Stimulated activated CD4-positive, alpha-beta T cell treated with anti-CD3 and anti-CD28 coated beads, Interleukin-2, amount 100 ng/mL, for 48 hours (primary cell): ENCODE measurements around the gene HNRNPAB.

Experiments
- DNase-seq, 2 donors: peaks; one replicate each; pipeline ENCODE4 v3.0.0-alpha.2; 2020

HNRNPAB gene

GRCh38 chr5:178204182-178204934, at the start of gene HNRNPAB:
HNRNPAB (plus strand) TSS chr5:178204533; CDS start chr5:178204838, 305 bp downstream.
- DNase-seq = peak; percentile 95 to 97

GRCh38 chr5:178155065-178155464, 49.3 kb upstream of the HNRNPAB start:
- no peak for DNase-seq

DNA sequence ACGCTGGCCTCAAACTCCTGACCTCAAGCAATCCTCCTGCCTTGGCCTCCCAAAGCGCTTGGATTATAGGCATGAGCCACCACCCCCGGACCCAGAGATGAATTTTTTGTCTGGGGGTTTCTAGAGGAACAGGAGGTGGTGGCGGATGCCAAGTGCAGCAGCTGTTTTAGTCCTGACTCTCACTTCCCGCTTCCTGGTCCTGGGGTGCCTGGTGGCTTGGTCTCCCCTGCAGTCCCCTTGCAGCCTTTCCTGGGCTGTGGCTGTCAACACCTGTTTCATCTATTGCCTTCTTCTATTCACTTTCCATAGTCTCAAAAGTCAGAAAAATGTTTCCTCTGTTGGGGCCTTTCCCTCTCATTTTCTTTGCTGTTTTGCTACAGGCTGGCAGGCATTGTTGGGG, 44.2 kb upstream of the HNRNPAB start:
- no peak for DNase-seq

- no peak for DNase-seq
Observed at GRCh38 chr5:178162481-178162880, 41.9 kb upstream of the HNRNPAB start.

GRCh38 chr5:178163772-178164735, 40.3 kb upstream of the HNRNPAB start:
- DNase-seq = peak; percentile 96 to 97

DNA sequence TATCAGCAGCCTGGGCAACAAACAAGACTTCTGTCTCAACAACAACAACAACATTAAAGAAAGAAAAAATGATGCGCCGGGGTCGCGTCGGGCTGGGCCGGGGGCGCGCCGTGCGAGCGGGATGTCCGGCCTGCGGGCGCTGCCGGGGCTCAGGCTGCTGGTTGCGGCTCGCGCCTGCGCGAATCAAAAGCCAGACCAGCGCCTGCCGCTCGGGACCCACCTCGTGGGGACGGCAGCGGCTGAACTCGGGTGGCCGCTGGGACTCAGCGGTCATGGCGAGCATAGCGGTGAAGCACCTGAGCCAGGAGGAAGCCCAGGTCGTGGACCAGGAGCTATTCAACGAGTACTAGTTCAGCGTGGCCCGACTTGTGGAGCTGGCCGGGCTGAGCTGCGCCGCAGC, 38.8 kb upstream of the HNRNPAB start:
- no peak for DNase-seq

DNA sequence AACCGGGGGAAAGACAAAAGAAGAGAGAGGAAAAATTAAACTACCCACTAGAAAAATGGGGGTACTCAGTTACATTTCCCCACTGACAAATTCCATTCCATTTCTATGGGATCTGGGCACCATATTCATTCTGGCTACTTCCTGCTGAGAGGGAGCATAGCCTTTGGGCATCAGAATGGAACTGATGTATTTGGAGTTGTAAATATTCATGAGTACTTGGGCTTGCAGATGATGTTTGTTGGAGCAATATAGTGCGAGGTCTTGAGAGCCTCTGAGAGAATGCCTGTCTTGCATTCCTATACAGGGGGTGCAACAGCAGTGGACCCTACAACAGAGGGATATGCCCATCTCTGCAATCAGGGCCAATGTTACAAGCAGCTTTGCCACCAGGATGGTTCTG, 33.9 kb upstream of the HNRNPAB start:
- no peak for DNase-seq

GRCh38 chr5:178174456-178174855, 29.9 kb upstream of the HNRNPAB start:
- DNase-seq = no peak

DNA sequence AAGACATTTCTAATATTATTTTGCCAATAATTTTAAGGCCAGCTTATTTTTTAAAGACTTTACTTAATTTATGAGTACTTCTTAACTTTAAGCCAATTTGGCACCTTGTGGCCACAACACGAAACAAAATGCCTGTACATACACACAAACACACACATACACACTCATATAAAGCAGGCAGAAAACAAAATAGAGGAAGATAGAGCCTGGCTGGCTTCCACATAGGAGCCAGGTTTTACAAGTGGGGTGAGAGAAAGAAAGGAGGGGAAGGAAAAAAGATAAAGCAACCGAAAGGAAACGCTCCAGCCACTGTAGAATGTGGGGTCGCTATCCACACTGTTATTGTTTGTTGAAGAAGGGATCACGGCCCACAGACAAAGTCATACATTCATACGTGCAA, 27.5 kb upstream of the HNRNPAB start:
- DNase-seq = no peak

DNA sequence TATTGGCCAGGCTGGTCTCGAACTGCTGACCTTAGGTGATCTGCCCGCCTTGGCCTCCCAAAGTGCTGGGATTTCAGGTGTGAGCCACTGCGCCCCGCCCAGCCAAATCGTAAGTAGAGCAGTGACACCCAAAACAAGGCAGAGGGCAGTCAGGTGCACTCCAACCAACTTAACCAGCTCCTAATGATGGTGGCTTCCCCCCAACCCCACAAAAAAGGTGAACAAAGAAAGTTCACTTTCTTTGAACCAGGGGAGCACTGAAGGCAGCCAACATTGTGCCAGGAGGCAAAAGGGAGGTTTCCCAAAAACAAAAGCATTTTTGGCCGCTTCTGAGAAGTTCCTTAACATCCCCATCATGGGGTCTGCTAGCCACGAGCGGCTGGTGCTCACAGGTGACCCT, 26.8 kb upstream of the HNRNPAB start:
- no peak for DNase-seq

DNA sequence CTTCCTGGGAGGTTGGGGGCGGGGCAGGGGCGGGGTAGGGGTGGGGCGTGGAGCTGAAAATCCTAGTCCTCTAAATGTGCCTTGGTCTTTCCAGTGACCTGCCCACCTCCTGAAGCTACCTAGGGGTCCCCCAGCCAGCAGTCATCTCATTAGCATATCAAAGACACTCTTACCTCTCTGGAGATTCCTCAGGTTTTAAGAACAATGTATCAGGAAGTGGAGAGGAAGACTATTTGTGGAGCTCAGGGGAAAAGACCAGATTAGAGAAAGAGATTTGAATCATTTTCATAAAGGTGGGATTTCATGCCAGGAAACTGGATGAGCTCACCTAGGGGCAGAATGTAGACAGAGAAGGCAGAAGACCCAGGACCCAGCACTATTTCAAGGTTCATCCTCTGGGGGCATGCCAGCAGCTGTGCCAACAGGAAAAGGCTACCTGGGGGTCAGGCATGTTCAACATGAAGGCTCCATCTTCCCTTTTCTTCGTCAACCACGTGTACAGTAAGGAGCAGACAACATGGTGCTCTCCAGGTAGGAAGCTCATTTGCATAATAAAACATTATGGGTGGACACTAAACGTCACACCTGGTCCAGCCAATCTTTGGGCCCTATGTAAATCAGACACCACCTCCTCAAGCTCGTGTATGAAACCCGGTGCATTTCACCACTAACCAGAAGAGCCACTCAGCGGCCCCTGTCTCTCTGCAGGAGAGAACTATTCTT, 24.0 kb upstream of the HNRNPAB start:
- no peak for DNase-seq

DNA sequence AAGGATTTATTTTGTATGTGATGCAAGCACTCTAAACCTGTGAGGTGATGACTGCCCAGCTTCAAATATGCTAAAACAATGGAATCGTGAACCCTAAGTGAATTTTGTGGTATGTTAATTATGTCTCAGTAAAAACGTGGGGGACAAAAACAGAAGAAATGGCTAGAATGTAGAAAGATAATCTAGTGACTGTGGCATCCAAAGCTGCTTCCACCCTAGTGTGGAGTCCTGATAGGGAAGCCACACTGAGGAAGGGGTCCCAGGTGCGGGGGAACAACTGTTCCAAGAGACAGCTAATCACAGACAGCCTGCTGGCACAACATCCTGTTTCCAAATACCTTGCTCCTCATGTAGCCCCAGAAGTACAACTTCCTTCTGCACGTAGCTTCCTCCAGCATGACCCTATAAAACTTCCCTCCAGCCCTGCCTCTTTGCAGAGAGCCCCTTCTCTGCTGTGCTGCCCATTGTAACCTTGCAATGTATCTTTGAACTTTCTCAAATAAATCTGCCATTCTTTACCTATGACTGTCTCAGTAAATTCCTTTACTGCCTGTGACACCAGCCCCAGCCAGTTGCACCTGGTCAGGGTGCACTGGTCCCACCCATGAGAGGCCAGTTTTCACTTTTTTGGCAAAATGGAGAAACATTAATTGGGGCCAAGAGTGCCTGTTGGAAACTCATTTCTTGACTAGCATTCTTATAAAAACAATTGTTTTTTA, 22.0 kb upstream of the HNRNPAB start:
- no peak for DNase-seq

- no peak for DNase-seq
Observed at GRCh38 chr5:178186427-178186826, 17.9 kb upstream of the HNRNPAB start.

DNA sequence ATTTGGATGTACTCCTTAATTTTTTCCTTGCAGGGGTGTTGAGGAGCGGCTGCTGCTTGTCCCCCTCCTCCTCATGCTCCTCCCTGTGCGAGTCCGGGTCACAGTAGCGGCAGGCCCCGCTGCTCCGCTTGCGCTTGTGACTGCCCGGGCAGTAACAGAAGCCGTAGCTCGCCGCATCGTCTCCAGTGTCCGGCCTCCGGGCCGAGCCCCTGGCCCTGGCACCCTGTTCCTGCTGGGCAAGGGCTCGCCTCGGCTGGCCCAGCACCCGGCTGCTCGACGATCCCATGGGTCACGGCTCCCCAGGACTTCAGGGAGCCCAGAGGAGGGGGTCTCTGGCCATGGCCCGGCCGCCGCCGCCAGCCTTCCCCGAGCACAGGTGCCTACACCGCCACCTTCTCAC, 17.3 kb upstream of the HNRNPAB start, which contains the start of gene GMCL2:
TSS of gene GMCL2 (minus strand) at position 358 of the 400 bp plus-strand sequence. CDS start at position 286, 72 bp downstream.
- no peak for DNase-seq

DNA sequence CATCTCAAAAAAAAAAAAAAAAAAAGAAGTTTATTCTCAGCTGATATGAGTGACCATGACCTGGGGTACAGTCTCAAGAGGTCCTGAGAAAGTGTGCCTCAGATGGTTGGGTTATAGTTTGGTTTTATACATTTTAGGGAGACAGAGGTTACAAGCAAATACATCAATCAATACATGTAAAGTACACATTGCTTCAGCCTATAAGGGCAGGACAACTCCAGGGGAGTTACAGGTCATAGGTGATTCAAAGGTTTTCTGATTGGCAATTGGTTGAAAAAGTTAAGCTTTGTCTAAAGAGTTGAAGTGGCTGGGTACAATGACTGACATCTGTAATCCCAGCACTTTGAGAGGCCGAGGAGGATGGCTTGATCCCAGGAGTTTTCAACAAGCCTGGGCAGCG, 14.9 kb upstream of the HNRNPAB start:
- no peak for DNase-seq

- no peak for DNase-seq
Observed at GRCh38 chr5:178191661-178192060, 12.7 kb upstream of the HNRNPAB start.

DNA sequence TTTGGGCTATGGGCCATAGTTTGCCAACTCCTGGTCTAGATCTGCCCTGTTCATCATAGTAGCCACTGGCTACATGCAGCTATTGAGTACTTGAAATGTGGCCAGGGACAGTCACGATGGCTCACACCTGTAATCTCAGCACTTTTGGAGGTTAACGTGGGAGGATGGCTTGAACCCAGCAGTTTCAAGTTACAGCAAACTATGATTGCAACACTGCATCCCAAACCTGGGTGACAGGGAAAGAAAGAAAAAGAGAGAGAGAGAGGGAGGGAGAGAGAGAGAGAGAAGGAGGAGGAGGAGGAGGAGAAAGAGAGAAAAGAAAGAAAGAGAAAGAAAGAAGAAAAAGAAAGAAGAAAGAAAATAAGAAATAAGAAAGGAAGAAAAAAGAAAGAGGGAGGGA, 12.1 kb upstream of the HNRNPAB start:
- no peak for DNase-seq

DNA sequence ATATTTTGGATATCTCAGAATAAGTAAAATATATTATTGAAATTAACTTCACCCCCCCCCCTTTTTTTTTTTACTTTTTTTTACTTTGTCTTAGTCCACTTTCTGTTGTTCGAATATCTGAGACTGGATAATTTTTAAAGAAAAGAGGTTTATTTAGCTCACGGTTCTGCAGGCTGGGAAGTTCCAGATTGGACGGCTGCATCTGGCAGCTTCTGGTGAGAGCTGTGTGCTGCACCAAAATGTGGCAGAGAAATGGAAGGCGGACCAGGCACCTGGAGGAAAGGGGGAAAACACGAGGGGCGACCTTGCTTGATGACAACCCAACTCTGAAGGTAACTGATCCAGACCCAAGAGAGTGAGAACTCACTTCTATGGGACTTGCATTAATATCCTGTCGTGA, 11.5 kb upstream of the HNRNPAB start:
- DNase-seq = no peak

DNA sequence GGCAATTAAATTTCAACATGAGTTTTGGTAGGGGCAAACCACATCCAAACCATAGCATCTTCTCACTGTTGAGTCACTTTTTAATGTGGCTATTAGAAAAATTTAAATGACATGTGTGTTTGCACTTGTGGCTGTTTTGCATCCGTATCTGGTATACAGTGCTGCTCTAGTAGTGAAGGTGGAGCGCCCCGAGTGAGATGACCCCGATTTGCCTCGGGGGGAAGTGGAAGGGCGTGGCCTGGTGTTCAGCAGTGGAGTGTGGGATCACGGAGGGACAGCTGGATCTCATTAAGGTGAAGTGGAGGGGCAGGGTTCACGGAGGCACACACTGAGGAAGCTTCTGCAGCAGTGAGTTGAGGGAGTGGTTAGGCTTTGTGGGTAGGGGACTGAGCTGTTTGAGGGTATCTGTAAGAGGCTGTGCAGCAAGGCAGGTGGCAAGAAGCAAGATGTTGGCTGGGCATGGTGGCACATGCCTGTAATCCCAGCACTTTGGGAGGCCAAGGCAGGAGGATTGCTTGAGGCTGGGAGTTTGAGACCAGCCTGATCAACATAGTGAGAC, 11.0 kb upstream of the HNRNPAB start:
- DNase-seq = no peak

DNA sequence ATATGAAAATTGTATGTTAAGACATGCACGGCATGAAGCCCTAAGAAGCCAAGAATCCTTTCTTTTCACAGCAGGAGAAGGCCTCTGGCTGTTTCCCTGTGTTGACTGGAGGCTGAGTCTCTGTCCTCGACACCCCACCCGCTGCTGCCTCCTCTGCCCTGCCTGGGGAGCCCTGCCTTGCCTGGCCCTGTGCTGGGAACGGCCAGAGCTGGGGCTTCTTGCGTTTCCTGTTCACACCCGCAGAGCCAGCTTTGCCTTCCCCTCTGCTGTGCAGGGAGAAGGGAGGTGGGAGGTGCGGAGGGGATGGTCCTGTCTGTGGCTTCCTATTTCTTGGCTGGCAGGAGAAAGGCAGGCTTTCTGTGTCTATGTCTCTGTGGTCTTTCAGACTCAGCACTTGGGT, 10.3 kb upstream of the HNRNPAB start:
- no peak for DNase-seq

DNA sequence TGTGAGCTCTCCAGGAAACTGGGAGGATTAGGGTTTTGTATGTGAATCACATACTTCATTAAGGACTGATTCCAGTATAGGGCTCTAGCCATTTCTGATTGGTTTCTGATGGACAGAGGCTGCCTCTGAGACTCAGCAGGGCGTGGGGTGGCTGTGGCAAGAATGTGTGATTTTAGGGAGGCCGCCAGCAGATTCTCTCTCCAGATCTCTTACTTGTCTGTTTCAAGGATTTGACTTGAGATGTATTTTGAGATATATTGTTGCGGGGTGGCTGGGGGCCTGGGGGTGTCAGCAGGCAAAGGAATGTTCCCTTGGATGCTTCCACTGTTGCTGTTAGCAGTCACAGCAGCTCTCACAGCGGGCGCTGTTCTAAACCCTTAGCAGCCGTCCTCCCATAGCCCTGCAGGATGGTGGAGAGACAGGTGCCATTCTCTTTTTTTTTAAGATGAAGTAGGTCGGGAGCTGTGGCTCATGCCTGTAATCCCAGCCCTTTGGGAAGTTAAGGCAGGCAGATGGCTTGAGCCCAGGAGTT, 8.0 kb upstream of the HNRNPAB start:
- DNase-seq = no peak

GRCh38 chr5:178196986-178197385, 7.3 kb upstream of the HNRNPAB start:
- no peak for DNase-seq
